ENCODE measurements around the gene EPS8L3.
A peak's percentile ranks its signal among the peaks of the same experiment; 100 is the strongest.
"Not testable (repeated sequence)": the region's sequence is repeated elsewhere in the genome, so short reads cannot be mapped to it uniquely, and the experiment has no call there.

The EPS8L3 gene

GRCh38 chr1:109763646-109764415 lies at the start of gene EPS8L3:
Gene EPS8L3 (minus strand): TSS chr1:109763923. CDS start chr1:109761749, 2,174 bp downstream.
- no peak for DNase-seq

DNA sequence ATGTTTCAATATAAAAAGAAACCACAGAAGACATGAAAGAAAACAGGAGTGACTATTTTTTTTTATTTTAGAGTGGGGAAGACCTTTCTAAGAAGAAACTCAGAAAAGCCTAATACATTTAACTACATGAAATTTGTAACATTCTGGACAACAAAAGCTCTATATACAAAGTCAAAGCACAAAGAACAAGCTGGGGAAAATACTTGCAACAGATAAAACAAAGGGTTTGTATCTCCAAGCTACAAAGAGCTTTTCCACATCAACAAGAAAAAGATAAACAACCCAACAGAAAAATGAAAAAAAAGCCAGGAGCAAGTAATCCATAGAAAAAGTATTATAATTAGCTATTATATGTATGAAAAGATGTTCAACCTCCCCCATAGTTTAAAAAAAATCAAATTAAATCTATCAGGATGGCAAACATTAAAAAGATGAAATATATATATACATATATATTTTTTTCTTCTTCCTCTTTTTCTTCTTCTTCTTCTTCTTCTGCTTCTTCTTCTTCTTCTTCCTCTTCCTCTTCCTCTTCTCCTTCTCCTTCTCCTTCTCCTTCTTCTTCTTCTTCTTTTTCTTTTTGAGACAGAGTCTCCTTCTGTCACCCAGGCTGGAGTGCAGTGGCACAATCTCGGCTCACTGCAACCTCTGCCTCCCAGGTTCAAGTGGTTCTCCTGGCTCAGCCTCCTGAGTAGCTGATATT lies 49.1 kb upstream of the EPS8L3 start:
- no peak for DNase-seq

GRCh38 chr1:109808703-109809102 lies 45.0 kb upstream of the EPS8L3 start:
- DNase-seq, result no peak

DNA sequence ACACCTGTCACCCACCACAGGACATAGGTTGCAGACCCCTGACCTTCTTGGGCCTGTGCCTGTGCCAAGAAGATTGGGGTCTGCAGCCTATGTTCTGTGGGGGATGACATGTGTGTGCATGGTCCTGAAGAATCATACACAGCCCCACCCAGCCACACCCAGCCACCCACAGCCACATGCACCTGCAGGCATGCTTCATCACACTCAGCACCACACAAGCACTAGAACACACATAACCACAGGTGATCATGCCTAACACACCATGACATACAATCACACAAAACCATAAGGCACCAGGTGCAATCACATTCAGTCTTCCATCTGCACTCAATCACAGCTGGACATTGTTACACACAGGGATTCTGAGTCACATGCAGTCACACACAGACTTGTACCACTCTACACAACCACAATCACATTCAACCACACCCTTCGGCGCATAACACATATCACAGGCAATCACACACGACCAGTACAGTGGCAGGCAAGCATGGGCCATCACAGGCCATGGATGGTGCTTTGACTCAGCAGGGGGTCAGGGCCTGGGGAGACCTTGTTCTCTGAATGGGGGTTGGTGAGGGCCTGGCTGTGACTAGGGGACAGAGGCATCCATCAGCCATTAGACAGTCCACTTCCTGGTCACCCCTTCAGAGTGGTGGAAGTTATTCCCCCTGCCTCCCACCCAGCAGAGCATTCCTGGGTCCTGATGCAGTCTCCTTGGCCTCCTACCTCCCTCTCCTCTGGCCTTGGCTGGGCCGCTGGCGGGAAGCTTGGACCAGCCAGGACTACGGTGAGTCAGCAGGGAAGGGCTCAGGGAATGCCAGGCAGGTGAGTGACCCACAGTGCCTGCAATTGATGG lies 44.3 kb upstream of the EPS8L3 start:
- no peak for DNase-seq

- DNase-seq, result no peak
These were observed 43.7 kb upstream of the EPS8L3 start for GRCh38 chr1:109807402-109807801.

- DNase-seq, result peak in 1 of 2 experiments; percentile 14
These were observed 43.1 kb upstream of the EPS8L3 start for GRCh38 chr1:109806733-109807400.

GRCh38 chr1:109805486-109806165 lies 41.9 kb upstream of the EPS8L3 start:
- DNase-seq, result peak in 1 of 2 experiments; percentile 42

GRCh38 chr1:109804660-109805059 lies 40.9 kb upstream of the EPS8L3 start:
- no peak for DNase-seq

DNA sequence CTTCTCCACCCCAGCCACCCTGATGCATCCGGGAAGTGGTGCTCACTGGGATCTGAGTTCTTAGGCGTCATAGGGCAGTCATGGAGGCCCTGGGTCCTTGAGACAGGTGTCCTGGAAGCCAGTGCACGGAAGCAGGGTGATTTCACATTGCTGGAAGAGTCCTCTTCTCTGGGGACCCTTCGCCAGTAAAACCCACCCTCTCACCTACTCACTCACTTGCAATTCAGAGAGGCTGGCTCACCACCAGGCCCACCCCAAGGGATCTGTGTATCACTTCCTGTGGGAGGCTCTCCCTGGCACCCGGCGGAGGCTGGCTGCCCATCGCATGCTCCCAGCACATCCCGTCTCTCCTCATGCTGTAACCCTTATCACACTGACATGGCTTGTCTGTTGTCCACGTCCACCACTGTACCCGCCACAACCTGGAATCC lies 40.2 kb upstream of the EPS8L3 start:
- no peak for DNase-seq

- peak in 1 of 2 experiments; percentile 23 for DNase-seq
These were observed 39.3 kb upstream of the EPS8L3 start for GRCh38 chr1:109802901-109803561.

DNA sequence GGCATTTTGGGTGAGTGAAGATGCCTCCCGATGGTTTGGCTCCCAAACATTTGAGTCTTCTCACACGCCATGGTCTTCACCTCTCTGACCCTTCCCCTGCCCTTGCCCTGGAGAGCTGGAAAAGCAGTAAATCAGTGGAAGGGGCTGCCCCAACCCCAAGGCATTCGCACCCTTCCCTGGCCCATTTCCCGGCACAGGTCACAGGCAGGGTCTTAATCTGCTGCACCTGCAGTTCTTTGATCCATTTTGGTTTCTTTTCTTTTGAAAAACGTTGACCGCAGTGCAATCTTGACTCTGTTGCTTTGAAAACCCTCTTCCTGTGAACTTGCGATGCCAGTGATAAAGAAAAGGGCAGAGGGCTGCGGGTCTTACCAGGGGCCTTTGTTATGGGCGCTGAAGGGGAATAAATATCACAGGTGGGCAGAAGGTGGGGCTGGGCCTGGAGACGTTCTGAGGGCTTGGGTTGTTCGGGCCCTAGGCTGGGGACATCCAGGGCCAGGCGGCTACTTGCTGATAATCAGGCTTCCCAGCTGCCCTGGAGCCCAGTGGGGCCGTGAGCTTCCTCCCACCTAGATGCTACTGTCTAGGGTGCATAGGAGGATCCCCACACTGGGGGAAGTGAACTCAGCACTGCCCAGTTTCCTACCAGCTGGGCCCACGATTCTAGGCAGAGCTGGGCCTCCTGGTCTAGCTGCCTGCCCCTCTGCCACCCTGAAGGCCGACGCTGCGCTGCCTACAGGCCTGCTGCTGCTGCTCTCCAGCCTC lies 38.6 kb upstream of the EPS8L3 start:
- no peak for DNase-seq

- no peak for DNase-seq
These were observed 38.0 kb upstream of the EPS8L3 start for GRCh38 chr1:109801791-109802135.

DNA sequence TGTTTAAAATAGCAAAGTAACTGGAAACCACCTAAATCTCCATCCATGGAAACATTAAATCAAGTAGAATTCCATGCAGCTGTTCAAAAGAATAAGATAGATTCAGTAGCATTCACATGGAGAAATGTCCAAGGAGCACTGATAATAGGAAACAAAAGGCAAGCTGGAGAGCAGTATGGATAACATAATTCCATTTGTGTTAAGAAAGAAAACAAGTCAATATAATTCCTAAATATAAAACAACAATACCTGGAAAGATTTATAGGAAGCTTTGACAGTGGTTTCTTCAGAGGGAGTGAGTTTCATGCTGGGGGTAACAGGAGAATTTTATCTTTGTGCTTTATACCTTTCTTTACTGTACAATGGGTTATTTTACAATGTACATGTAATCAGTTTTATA lies 36.6 kb upstream of the EPS8L3 start:
- no peak for DNase-seq

DNA sequence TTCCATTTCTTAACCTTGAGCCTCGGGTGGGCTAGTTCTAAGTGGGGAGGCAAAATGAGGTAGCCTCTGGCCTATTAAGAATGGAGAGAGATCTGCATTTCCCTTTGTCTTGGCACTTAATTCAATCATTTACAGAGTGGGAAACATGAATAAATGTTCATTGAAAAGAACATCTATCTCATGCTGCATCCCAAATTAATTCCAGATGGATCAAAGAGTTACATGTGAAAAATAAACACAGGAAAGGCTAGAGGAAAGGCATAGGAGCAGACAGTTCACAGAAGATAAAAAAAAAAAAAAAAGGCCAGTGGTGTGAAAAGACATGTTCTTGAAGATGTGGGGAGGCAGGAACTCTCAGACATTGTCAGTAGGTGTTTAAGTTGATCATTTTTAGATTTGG lies 35.7 kb upstream of the EPS8L3 start:
- DNase-seq, result no peak

DNA sequence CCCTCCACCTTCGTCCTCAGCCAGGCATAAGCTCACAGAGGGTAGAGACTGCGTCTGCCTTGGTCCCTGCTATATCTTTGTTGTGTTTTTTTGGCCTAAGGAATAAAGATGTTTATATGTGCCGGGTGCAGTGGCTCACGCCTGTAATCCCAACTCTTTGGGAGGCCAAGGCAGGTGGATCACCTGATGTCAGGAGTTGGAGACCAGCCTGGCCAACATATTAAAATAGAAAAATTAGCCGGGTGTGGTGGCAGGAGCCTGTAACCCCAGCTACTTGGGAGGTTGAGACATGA lies 33.5 kb upstream of the EPS8L3 start:
- DNase-seq, result not testable (repeated sequence)

GRCh38 chr1:109796484-109797302 lies 33.0 kb upstream of the EPS8L3 start:
- no peak for DNase-seq

DNA sequence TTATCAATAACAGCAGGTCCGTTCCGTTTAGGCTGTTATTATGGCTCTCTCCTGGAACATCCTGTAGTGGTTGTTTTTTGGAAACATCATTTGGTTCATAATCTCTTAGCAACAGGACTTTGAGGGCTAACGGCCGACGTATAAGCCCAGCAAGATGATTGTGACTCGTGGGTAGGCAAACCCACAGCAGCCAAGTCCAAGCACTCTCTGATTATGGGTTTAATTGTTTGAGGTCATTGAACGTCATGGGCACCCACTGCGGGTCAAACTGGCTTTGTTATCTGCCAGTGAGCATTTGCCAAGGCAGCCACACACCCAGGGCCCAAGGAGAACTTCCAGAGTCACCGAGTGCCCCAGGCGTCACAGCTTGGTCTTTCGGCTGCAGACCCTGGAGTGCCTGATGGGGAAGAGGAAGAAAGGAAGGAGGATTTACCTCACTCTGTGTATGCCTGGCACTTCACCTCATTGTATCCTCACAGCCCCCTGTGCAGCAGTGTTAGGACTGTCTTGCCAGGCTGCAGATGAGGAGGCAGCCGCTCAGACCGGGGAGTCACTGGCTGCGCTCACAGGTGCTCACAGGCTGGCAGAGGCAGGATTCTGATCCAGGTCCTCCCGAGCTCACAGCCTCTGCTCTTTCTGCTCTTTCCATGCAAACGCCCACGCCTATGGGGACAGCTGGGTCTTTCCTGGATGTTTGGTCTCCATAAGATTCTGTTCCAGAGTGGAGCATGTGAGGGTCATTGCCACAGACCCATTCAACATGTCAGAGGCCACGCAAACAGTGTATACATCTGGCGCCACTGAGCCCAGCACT lies 30.8 kb upstream of the EPS8L3 start:
- no peak for DNase-seq

DNA sequence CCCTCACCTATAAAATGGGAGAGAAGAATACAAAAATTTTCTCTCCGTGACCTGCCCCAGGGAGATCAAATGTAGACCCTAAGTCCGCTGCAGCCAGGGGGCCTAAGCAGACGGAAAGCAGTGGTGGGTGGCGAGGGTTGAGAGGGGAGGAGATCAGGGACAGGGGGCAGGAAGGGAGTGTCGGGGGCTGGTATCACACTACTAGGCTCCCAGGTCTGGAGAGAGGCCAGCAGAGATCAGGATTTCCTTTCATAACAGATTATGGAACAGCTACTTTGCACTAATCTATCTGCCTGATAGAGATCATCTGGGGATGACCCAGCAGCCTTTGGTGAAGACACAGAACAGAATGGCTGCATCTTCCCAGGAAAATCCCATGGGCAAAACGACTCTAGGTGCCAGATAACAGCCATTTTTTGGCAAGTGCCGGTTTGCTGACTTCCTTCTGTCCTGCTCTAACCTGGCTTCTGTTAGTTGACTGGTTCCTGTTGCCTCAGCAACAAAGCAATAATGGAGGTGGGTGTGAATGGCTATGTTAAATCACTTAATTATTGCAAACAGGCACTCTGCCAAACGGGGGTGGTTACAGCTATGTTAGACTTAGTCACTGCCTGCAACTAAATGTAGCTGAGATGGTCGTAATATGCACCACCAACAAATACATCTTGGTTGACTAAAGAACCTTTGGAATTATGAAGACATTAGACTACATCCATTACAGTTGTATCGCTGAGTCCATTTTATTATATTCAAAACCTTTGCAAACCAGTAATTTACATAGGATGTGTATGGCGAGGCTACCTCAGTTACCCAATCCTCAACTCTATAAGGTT lies 30.0 kb upstream of the EPS8L3 start:
- DNase-seq, result peak; percentile 81 to 85

Measured in NCI-H446 (cell line).